ENCODE data around the gene CENPU. TPM values are rescaled to one million over a fixed set of nuclear protein-coding genes. Genes with fewer than 3 reads are reported as not detected.

The CENPU gene
- total and polyA plus RNA-seq, 10 of the 15 experiments (the other 5 are each of a cell fraction or from before 2014, with no cell fraction given), result 26.6 to 90.8 (median 53.8) TPM

DNA sequence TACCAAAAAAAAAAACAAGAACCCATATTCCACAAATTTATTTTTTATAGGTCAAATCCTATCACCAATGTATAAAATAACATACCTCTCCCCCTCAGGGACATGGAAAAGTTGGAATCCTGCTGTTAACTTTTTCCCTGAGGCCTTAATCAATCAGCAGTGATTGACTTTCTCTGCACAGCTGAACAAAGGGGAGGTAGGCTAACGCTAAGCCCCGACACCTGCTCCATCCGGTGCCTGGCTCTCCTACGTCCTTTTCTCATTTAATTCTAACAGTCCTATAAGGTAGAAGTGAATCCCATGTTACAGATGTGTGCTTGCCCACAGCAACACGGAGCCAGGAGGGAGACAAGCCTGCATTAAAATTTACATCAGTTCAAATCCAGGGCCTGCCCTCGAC, 2.8 kb downstream of the CENPU start (continued):
- TF ChIP-seq, protein P1, sequence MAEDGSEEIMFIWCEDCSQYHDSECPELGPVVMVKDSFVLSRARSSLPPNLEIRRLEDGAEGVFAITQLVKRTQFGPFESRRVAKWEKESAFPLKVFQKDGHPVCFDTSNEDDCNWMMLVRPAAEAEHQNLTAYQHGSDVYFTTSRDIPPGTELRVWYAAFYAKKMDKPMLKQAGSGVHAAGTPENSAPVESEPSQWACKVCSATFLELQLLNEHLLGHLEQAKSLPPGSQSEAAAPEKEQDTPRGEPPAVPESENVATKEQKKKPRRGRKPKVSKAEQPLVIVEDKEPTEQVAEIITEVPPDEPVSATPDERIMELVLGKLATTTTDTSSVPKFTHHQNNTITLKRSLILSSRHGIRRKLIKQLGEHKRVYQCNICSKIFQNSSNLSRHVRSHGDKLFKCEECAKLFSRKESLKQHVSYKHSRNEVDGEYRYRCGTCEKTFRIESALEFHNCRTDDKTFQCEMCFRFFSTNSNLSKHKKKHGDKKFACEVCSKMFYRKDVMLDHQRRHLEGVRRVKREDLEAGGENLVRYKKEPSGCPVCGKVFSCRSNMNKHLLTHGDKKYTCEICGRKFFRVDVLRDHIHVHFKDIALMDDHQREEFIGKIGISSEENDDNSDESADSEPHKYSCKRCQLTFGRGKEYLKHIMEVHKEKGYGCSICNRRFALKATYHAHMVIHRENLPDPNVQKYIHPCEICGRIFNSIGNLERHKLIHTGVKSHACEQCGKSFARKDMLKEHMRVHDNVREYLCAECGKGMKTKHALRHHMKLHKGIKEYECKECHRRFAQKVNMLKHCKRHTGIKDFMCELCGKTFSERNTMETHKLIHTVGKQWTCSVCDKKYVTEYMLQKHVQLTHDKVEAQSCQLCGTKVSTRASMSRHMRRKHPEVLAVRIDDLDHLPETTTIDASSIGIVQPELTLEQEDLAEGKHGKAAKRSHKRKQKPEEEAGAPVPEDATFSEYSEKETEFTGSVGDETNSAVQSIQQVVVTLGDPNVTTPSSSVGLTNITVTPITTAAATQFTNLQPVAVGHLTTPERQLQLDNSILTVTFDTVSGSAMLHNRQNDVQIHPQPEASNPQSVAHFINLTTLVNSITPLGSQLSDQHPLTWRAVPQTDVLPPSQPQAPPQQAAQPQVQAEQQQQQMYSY (CRISPR knock-in tag; IDR thresholded peaks at IDR 0.05), result no peak
- TF ChIP-seq SUZ12 (IDR thresholded peaks at IDR 0.05; ENCODE audit: unreplicated experiment) (no peak), RFX5 (IDR thresholded peaks at IDR 0.05; ENCODE audit: low read depth, low read length) (no peak), JUNB (IDR thresholded peaks at IDR 0.05) (no peak), GABPA (IDR thresholded peaks at IDR 0.05; ENCODE audit: low read depth) (no peak), KDM1A (IDR thresholded peaks at IDR 0.05; ENCODE audit: borderline replicate concordance) (no peak)

GRCh38 chr4:184729946-184730345, 4.0 kb downstream of the CENPU start:
- in situ Hi-C loops (cut with MboI), result loop anchor here (10.0 kb wide), 1 partner anchor 445 kb away; no protein-coding TSS in a partner anchor
- 69% methylated on average over 5 of the region's 5 CpGs for whole genome bisulfite sequencing (ENCODE audit: insufficient coverage, insufficient replicate concordance, low lambda C conversion rate, missing lambda C conversion rate)
- ChIA-PET CTCF (interaction anchor here (2.0 kb wide), 1 partner anchor 466 kb away, joined by 5 read pairs; no protein-coding TSS in a partner anchor), SMC1A (ENCODE audit: uncharacterized antibody, unreplicated experiment) (interaction anchor here (0.9 kb wide), 1 partner anchor 16 kb away, joined by 3 read pairs; no protein-coding TSS in a partner anchor), RAD21 (ENCODE audit: unreplicated experiment) (interaction anchor here (0.6 to 1.7 kb wide), 2 partner anchors 75 to 81 kb away, joined by 3 to 5 read pairs; partner anchors contain the start of gene CASP3), POLR2A (interaction anchor here (0.5 kb wide), 1 partner anchor 735 kb away, joined by 5 read pairs; no protein-coding TSS in a partner anchor)
- Histone ChIP-seq H3K9me3 (replicated peaks; ENCODE audit: control insufficient read depth, insufficient read depth, low read length) (no peaks in the 10 kb centered on the region; the same call in 1 of the 3 replicates), H2AFZ (ENCODE audit: control insufficient read depth, low read depth, low read length) (peak overlapping the region; percentile 23; the same call in 1 of the 2 replicates), H3K79me2 (ENCODE audit: control insufficient read depth, insufficient read depth, low read length) (peaks cover 52% of the 10 kb centered on the region), H3K9ac (ENCODE audit: control insufficient read depth, insufficient read depth, low read length) (no peak overlapping the region), H3K27me3 (replicated peaks in 1 of 2; ENCODE audit: control insufficient read depth in 2 of 2, insufficient read depth in 2 of 2, low read length in 1 of 2) (no peaks in the 10 kb centered on the region), H3K4me2 (ENCODE audit: control insufficient read depth, insufficient read depth) (peak overlapping the region; percentile 54; the same call in 1 of the 2 replicates), H3K36me3 (ENCODE audit: control insufficient read depth in 2 of 2, insufficient read depth in 2 of 2, low read length in 1 of 2) (peaks cover 3 to 15% of the 10 kb centered on the region in 2 experiments; a peak in 3 of 4 replicates), H3K27ac (ENCODE audit: control insufficient read depth, insufficient read depth) (no peak overlapping the region), H3K4me1 (ENCODE audit: control insufficient read depth, insufficient read depth, low read length) (peaks cover 9% of the 10 kb centered on the region), H3K4me3 (no peak overlapping the region), H4K20me1 (ENCODE audit: control insufficient read depth, insufficient read depth) (no peaks in the 10 kb centered on the region)
- intact Hi-C loops (cut with micrococcal nuclease; ENCODE audit: unreplicated experiment), result loop anchor here (5.0 kb wide), 4 partner anchors 92 to 463 kb away; partner anchors contain the start of gene IRF2
- ATAC-seq (no peak), DNase-seq (ENCODE audit: low read depth, low spot score) (no peak), FAIRE-seq (no peak)
- no TSS peak for BruUV-seq (replicated peaks)
- TF ChIP-seq KAT2A (conservative IDR thresholded peaks at IDR 0.05; ENCODE audit: control insufficient read depth, low read depth, low read length) (no peak), ELK1 (IDR thresholded peaks at IDR 0.05; ENCODE audit: low read depth, low read length) (no peak), ZNF24 (IDR thresholded peaks at IDR 0.05) (no peak), NRF1 (conservative IDR thresholded peaks at IDR 0.05; ENCODE audit: low read depth, low read length) (no peak), DPF2 (IDR thresholded peaks at IDR 0.05) (no peak), ZBTB33 (IDR thresholded peaks at IDR 0.05) (no peak), LARP7 (IDR thresholded peaks at IDR 0.05) (no peak)
